ENCODE results near the gene NSUN5.
"Not testable (repeated sequence)": the region's sequence is repeated elsewhere in the genome, so short reads cannot be mapped to it uniquely, and the experiment has no call there.

The NSUN5 gene

GRCh38 chr7:73308665-73309214 lies at the start of gene NSUN5:
Gene NSUN5, minus strand, starts transcription at chr7:73308826. Its CDS starts 36 bp downstream, at chr7:73308790.
- peak; percentile 77 to 83 for DNase-seq

- DNase-seq, result no peak
Observed at GRCh38 chr7:73356159-73356558, 47.5 kb upstream of the NSUN5 start.

- DNase-seq, result no peak
Observed at GRCh38 chr7:73354821-73355220, 46.2 kb upstream of the NSUN5 start.

GRCh38 chr7:73354196-73354595 lies 45.6 kb upstream of the NSUN5 start:
- no peak for DNase-seq

- no peak for DNase-seq
Observed at GRCh38 chr7:73353243-73353642, 44.6 kb upstream of the NSUN5 start.

- DNase-seq, result no peak
Observed at GRCh38 chr7:73352784-73353183, 44.2 kb upstream of the NSUN5 start.

GRCh38 chr7:73351447-73352167 lies 43.0 kb upstream of the NSUN5 start:
- no peak for DNase-seq

GRCh38 chr7:73350306-73351068 lies 41.9 kb upstream of the NSUN5 start:
- no peak for DNase-seq

GRCh38 chr7:73349763-73350162 lies 41.1 kb upstream of the NSUN5 start:
- no peak for DNase-seq

- no peak for DNase-seq
Observed at GRCh38 chr7:73345951-73346350, 37.3 kb upstream of the NSUN5 start.

- no peak for DNase-seq
Observed at GRCh38 chr7:73345538-73345937, 36.9 kb upstream of the NSUN5 start.

- DNase-seq, result no peak
Observed at GRCh38 chr7:73343671-73344380, 35.2 kb upstream of the NSUN5 start.

GRCh38 chr7:73342645-73343044 lies 34.0 kb upstream of the NSUN5 start:
- no peak for DNase-seq

GRCh38 chr7:73341877-73342276 lies 33.3 kb upstream of the NSUN5 start:
- no peak for DNase-seq

- DNase-seq, result no peak
Observed at GRCh38 chr7:73340514-73340913, 31.9 kb upstream of the NSUN5 start.

GRCh38 chr7:73338321-73338720 lies 29.7 kb upstream of the NSUN5 start:
- no peak for DNase-seq

GRCh38 chr7:73332447-73332846 lies 23.8 kb upstream of the NSUN5 start:
- no peak for DNase-seq

- DNase-seq, result no peak
Observed at GRCh38 chr7:73330772-73331171, 22.1 kb upstream of the NSUN5 start.

GRCh38 chr7:73329861-73330581 lies 21.4 kb upstream of the NSUN5 start:
- DNase-seq, result no peak

- no peak for DNase-seq
Observed at GRCh38 chr7:73328696-73329095, 20.1 kb upstream of the NSUN5 start.

GRCh38 chr7:73327922-73328321 lies 19.3 kb upstream of the NSUN5 start, which contains the start of the genes FKBP6 and TRIM50:
Gene FKBP6, plus strand, starts transcription at chr7:73328161. Its CDS starts 268 bp downstream, at chr7:73328429.
Gene TRIM50, minus strand, starts transcription at chr7:73328082. Its CDS starts 3,295 bp downstream, at chr7:73324787.
- not testable (repeated sequence) for DNase-seq

GRCh38 chr7:73327449-73327848 lies 18.8 kb upstream of the NSUN5 start:
- DNase-seq, result not testable (repeated sequence)

All from AML-193 (cell line).